SK-N-MC (cell line): ENCODE data around the gene RPLP2.

Experiments
- DNase-seq: peaks from one replicate; pipeline ENCODE4 v3.0.0-alpha.2; 2011; ENCODE audit warnings: low read depth, low spot score
- H3K27ac ChIP-seq: fragments of 200-600 bp; sonication (generic); 2 replicates; pipeline ENCODE4 v1.5.1; 2016; ENCODE audit warnings: mixed run types
- H3K36me3 ChIP-seq: fragments of 200-600 bp; sonication (generic); 2 replicates; pipeline ENCODE4 v1.6.1; 2017; ENCODE audit warnings: antibody characterized with exemption, low read length, mixed read lengths; ENCODE audit not compliant: insufficient read depth
- H3K4me3 ChIP-seq: fragments of 200-600 bp; sonication (generic); 2 replicates; pipeline ENCODE4 v1.5.1; 2016
- H3K9ac ChIP-seq: fragments of 200-600 bp; sonication (generic); 2 replicates; pipeline ENCODE4 v1.8.0; 2017; ENCODE audit warnings: mixed run types, mixed read lengths; ENCODE audit not compliant: insufficient read length
- H3K9me3 ChIP-seq: fragments of 200-600 bp; sonication (generic); 2 replicates; pipeline ENCODE4 v1.6.1; 2017; ENCODE audit warnings: low read depth, mild to moderate bottlenecking, antibody characterized with exemption, low read length, moderate library complexity, mixed read lengths
- EZH2 ChIP-seq: fragments of 200-600 bp; sonication (generic); IDR thresholded peaks from one replicate; pipeline ENCODE4 v1.6.1; 2017; ENCODE audit warnings: antibody characterized with exemption
- FOXP2 ChIP-seq: optimal IDR thresholded peaks from 2 replicates; pipeline ENCODE3; 2011; ENCODE audit warnings: mild to moderate bottlenecking, moderate library complexity; ENCODE audit not compliant: insufficient read depth; ENCODE audit errors: extremely low read length, control extremely low read depth
- POLR2AphosphoS5 ChIP-seq: IDR thresholded peaks from 2 replicates; pipeline ENCODE4 v1.6.1; 2012; ENCODE audit warnings: mild to moderate bottlenecking, low read depth, low read length, borderline replicate concordance

RPLP2 gene

GRCh38 chr11:765025-765801, 44.6 kb upstream of the RPLP2 start:
- Histone ChIP-seq H3K9me3 (no peaks in the 10 kb centered on the region), H3K27ac (no peak overlapping the region), H3K4me3 (no peak overlapping the region), H3K36me3 (peaks cover 55% of the 10 kb centered on the region), H3K9ac (no peak overlapping the region)
- TF ChIP-seq EZH2 (no peak), POLR2AphosphoS5 (peak; percentile 53; the same call in 1 of the 2 replicates)
- DNase-seq, result no peak

DNA sequence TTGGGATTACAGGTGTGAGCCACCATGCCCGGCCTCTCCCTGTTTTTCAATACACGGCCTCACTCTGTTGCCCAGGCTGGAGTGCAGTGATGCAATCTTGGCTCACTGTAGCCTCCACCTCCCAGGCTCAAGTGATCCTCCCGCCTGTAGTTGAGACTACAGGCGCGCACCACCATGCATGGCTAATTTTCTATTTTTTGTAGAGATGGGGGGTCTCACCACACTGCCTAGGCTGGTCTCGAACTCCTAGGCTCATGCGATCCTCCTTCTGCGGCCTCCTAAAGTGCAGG, 44.0 kb upstream of the RPLP2 start:
- Histone ChIP-seq H3K9ac (no peak overlapping the region), H3K9me3 (no peaks in the 10 kb centered on the region), H3K27ac (no peak overlapping the region), H3K4me3 (no peak overlapping the region), H3K36me3 (peaks cover 58% of the 10 kb centered on the region)
- no peak for TF ChIP-seq EZH2
- TF ChIP-seq FOXP2, result no peak
- no peak for TF ChIP-seq POLR2AphosphoS5
- no peak for DNase-seq

DNA sequence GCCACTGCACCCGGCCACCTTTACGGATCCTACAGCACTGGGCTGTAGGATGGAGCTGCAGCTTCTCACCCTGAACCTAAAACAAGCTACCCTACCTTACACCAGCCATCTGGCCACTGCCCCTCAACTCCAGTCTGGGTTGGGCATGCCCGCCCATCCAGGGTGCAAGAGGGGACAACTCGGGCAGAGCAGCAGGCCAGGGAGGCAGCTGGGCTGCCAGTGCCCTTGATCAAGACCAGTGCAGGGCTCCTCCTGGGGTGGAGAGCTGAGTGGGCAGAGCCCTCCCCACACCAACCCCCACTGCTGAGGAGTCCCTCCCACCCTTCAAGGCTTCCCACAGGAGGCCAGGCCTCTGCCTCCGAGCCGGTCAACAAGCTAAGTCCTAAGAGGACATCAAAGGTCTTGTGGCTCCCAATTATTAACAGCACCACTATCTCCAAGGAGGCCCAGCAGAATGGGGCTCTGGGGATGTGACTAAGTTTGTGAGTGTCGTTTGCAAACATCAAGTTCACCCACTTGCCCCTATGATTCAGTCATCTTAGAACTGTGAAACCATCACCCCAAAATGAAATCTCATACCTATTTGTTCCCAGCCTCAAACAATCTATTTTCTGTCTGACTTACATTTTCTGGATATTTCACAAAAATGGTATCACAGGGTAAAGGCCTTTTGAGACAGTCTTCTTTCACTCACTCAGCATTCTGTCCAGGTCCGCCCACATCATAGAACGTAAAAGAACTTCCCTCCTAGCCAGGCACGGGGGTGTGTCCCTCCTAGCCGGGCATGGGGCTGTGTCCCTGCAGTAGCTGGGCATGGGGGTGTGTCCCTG, 43.4 kb upstream of the RPLP2 start:
- Histone ChIP-seq H3K4me3 (no peak overlapping the region), H3K36me3 (peaks cover 63% of the 10 kb centered on the region), H3K9me3 (no peaks in the 10 kb centered on the region), H3K9ac (no peak overlapping the region), H3K27ac (no peak overlapping the region)
- no peak for DNase-seq
- no peak for TF ChIP-seq FOXP2
- peak; percentile 22 for TF ChIP-seq POLR2AphosphoS5
- TF ChIP-seq EZH2, result no peak

- TF ChIP-seq EZH2 (no peak), POLR2AphosphoS5 (no peak), FOXP2 (no peak)
- peaks cover 64% of the 10 kb centered on the region for H3K36me3 ChIP-seq
- no peak overlapping the region for H3K4me3 ChIP-seq
- H3K9ac ChIP-seq, result no peak overlapping the region
- H3K9me3 ChIP-seq, result no peaks in the 10 kb centered on the region
- no peak overlapping the region for H3K27ac ChIP-seq
- DNase-seq, result no peak
These were observed 42.9 kb upstream of the RPLP2 start for GRCh38 chr11:766936-767210.

GRCh38 chr11:767238-767637, 42.5 kb upstream of the RPLP2 start:
- Histone ChIP-seq H3K36me3 (peaks cover 63% of the 10 kb centered on the region), H3K27ac (no peak overlapping the region), H3K9ac (no peak overlapping the region), H3K9me3 (no peaks in the 10 kb centered on the region), H3K4me3 (no peak overlapping the region)
- TF ChIP-seq FOXP2 (no peak), EZH2 (no peak), POLR2AphosphoS5 (no peak; the same call in 1 of the 2 replicates)
- DNase-seq, result no peak

DNA sequence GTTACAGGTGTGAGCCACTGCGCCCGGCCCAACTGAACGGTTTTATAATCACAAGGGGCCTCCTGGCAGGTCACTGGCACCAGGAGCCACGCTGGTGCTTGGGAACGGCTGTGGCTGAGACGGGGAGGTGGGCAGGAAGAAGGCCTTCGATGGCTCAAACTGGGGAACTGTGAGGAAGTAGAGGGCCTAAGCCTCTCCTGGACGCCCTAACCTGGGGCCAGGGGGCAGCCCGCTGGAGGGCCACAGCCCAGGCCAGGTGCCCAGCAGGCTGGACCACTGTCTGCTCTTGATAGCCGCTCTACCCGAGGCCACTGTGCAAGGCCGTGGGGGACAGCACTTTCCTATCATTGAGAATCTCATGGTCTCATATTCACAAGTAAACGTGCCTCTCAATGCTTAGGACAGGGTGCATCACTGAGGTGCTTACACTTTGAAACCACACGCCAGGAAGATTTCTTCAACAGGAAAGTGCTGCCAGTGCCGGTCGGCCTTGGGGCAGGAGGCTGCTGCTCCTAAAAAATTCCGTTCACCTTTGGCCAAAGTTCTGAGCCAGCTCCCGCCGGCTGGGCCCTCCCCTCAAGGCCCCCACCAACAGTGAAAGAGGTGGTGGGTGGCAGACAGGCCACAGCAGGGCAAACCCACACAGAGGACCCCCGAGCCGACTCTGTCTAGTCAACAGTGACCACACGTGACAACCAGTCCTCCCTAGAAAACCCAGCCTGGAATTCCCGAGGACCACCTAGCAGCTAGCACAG, 39.7 kb upstream of the RPLP2 start:
- H3K4me3 ChIP-seq, result no peak overlapping the region
- H3K9ac ChIP-seq, result no peak overlapping the region
- no peak overlapping the region for H3K27ac ChIP-seq
- H3K9me3 ChIP-seq, result no peaks in the 10 kb centered on the region
- H3K36me3 ChIP-seq, result peaks cover 54% of the 10 kb centered on the region
- no peak for TF ChIP-seq POLR2AphosphoS5
- TF ChIP-seq FOXP2, result no peak
- no peak for TF ChIP-seq EZH2
- no peak for DNase-seq

DNA sequence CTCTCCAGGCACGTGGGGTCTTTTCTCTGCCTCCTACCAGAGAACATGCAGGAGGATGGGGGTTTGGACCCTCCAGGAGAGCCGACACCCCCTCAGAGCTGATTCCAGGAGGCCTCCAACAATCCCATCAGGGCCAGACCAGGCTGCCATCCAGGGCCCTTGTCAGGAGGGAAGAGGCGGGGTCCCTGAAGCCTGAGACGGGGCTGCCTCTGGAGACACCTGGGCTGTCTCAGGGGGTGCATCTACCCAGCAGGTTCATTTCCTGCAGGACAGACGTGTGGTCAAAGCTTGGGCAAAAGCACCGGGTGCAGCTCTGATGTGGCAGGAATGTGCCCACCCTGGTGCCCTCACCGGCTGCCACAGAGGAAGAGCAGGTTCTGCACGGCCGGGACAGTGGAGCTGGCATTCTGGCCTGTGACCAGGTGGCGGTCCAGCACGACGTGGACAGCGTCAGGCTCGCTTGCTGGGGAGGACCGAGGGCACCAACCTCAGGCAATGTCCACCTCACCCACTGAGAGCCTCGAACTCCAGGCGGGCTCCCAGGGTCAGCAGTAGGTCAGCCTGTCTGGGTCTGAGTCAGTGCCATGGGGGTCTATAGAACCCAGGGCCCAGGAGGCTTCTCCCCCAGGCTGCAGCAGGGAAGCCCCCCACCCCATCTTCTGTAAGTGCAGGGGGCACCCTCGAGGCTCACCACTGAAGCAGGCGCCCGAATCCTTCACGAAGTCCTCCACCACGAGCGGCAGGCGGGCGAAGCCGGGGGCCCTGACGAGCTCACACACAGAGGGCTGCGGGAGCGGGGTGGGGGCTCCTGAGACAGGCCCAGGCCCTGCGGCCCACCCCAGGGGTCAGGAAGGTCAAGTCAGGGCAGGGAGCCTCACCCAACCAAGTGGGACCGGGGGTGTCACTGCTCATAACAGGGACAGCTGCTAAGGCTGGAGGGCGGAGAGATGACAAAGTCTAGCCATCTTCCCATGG, 38.8 kb upstream of the RPLP2 start:
- H3K9ac ChIP-seq, result no peak overlapping the region
- H3K36me3 ChIP-seq, result peaks cover 53% of the 10 kb centered on the region
- no peak overlapping the region for H3K27ac ChIP-seq
- no peak overlapping the region for H3K4me3 ChIP-seq
- no peaks in the 10 kb centered on the region for H3K9me3 ChIP-seq
- TF ChIP-seq POLR2AphosphoS5 (no peak), FOXP2 (no peak), EZH2 (no peak)
- no peak for DNase-seq

GRCh38 chr11:771617-772204, 38.1 kb upstream of the RPLP2 start:
- Histone ChIP-seq H3K9ac (no peak overlapping the region), H3K36me3 (peaks cover 45% of the 10 kb centered on the region; the same call in 1 of the 2 replicates), H3K9me3 (no peaks in the 10 kb centered on the region), H3K27ac (no peak overlapping the region), H3K4me3 (no peak overlapping the region)
- TF ChIP-seq EZH2 (no peak), POLR2AphosphoS5 (no peak), FOXP2 (no peak)
- no peak for DNase-seq
